Measurements from ENCODE around the gene CDNF.
"Not testable (repeated sequence)": the region's sequence is repeated elsewhere in the genome, so short reads cannot be mapped to it uniquely, and the experiment has no call there.

Gene CDNF

DNA sequence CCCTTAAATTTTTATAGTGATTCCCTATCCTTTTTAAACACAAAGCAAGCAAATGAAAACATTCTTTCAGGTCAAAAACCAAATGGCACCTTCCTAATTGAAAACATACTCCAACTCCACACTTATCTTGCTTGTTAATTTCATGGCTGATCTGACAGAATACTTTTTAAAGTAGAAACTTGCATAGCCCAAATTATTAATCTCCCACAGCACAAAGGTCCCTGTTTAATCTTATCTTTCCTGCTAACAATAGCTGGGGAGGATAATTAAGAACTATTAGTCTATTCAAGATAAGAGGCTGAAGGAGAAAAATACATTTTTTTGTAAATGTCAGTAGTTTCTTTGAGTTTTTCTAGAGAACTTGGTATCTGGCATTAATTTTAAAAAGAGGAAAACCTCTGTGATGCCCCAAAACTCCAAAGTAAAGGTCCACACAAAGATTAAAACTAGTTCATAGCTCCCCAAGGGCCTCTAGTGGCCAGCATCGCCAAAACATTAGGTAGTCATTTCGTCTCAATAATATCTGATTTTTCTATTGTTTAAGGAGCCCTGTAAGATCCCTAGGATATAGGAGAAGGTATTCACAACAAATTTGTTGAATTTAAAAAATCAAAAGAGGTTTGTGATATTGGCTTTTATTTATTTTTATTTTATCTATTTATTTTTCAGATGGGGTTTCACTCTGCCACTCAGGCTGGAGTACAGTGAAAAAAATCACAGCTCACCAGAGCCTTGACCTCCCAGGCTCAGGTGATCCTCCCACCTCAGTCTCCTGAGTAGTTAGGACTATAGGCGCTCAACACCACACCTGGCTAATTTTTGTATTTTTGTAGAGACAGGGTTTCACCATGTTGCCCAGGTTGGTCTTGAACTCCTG, 14.7 kb downstream of the CDNF start:
- peak; percentile 72 for DNase-seq (ENCODE audit: low read depth)
- peak; percentile 86 for TF ChIP-seq CTCF (conservative IDR thresholded peaks at IDR 0.05; ENCODE audit: low read depth, low read length)
- H3K4me3 ChIP-seq (ENCODE audit: low read depth, low read length), result no peak overlapping the region

GRCh38 chr10:14821635-14822375, 16.0 kb downstream of the CDNF start:
- no peak for DNase-seq (ENCODE audit: low read depth)
- H3K4me3 ChIP-seq (ENCODE audit: low read depth, low read length), result no peak overlapping the region
- no peak for TF ChIP-seq CTCF (conservative IDR thresholded peaks at IDR 0.05; ENCODE audit: low read depth, low read length)

GRCh38 chr10:14820775-14821154, 17.1 kb downstream of the CDNF start:
- DNase-seq (ENCODE audit: low read depth), result no peak
- no peak for TF ChIP-seq CTCF (conservative IDR thresholded peaks at IDR 0.05; ENCODE audit: low read depth, low read length)

DNA sequence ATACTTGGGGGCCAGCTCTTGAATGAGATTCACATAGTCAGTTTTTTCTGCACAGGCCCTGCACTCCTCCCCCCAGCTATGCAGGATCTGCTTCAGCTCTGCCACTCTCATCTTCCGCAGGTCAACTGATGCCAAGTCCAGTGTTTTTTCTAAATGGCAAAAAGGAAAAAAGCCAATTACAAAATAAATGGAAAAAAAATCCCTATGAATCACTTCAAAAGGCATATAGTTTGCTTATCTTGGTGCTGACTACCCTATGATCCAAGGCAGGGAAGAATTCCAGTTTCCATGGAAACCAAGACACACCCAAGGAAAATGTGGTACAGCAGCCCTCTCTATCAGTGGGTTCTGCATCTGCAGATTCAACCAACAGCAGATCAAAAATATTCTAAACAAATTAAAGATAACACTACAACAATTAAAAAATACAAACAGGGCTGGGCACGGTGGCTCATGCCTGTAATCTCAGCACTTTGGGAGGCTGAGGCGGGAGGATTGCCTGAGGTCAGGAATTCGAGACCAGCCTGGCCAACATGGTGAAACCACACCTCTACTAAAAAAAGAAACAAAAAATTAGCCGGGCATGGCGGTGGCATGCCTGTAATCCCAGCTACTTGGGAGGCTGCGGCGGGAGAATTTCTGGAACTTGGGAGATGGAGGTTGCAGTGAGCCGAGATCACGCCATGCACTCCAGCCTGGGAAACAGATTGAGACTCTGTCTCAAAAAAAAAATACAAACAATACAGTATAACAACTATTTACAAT, 17.6 kb downstream of the CDNF start:
- TF ChIP-seq CTCF (conservative IDR thresholded peaks at IDR 0.05; ENCODE audit: low read depth, low read length), result no peak
- H3K4me3 ChIP-seq (ENCODE audit: low read depth, low read length), result no peak overlapping the region

More at GRCh38 chr10:14820775-14821154, 17.1 kb downstream of the CDNF start:
- H3K4me3 ChIP-seq (ENCODE audit: low read depth, low read length), result no peak overlapping the region

DNA sequence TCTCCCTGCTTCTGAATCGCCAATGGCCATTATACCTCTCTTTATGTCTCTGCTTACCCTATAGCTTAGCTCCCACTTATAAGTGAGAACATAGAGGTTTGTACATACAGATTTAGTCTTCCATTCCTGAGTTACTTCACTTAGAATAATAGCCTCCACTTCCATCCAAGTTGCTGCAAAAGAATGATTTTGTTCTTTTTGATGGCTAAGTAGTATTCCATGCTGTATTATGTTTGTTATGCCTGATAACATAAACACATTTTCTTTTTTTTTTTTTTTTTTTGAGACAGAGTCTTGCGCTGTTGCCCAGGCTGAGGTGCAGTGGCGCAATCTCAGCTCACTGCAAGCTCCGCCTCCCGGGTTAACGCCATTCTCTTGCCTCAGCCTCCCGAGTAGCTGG, 21.1 kb downstream of the CDNF start:
- not testable (repeated sequence) for H3K4me3 ChIP-seq (ENCODE audit: low read depth, low read length); DNase-seq (ENCODE audit: low read depth)

More for the DNA sequence above, 17.6 kb downstream of the CDNF start:
- DNase-seq (ENCODE audit: low read depth), result peak; percentile 51

DNA sequence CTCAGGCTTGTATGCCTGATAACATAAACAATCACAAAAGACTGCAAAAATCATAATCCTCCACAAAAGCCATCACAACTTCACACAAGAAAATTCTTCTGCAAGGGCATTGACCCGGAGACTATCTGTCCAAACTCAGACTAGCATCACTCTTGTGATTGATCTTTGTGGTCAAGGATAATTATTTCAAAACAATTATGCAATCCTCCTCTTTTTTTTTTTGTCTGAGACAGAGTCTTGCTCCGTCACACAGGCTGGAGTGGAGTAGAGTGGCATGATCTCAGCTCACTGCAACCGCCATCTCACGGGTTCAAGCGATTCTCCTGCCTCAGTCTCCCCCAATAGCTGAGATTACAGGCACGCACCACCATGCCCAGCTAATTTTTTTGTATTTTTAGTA, 22.2 kb downstream of the CDNF start:
- DNase-seq (ENCODE audit: low read depth), result peak; percentile 10
- no peak overlapping the region for H3K4me3 ChIP-seq (ENCODE audit: low read depth, low read length)
- TF ChIP-seq CTCF (conservative IDR thresholded peaks at IDR 0.05; ENCODE audit: low read depth, low read length), result no peak

GRCh38 chr10:14812271-14812670, 25.6 kb downstream of the CDNF start:
- no peak for DNase-seq (ENCODE audit: low read depth)
- no peak overlapping the region for H3K4me3 ChIP-seq (ENCODE audit: low read depth, low read length)
- no peak for TF ChIP-seq CTCF (conservative IDR thresholded peaks at IDR 0.05; ENCODE audit: low read depth, low read length)
